HG03097 (cell line): ENCODE measurements around the gene SPDYE16.
A peak's percentile ranks its signal among the peaks of the same experiment; 100 is the strongest.
"Not testable (repeated sequence)": the region's sequence is repeated elsewhere in the genome, so short reads cannot be mapped to it uniquely, and the experiment has no call there.

Source experiments
- ATAC-seq: cut with Tn5 transposase; IDR thresholded peaks from one replicate; pipeline ENCODE4 v1.9.1; 2021; ENCODE audit not compliant: unreplicated experiment, low FRiP score

Gene SPDYE16

GRCh38 chr7:76543197-76543596 lies at the start of gene SPDYE16:
Gene SPDYE16 (minus strand): TSS chr7:76543297. CDS start chr7:76541459, 1,838 bp downstream.
- ATAC-seq, result not testable (repeated sequence)

DNA sequence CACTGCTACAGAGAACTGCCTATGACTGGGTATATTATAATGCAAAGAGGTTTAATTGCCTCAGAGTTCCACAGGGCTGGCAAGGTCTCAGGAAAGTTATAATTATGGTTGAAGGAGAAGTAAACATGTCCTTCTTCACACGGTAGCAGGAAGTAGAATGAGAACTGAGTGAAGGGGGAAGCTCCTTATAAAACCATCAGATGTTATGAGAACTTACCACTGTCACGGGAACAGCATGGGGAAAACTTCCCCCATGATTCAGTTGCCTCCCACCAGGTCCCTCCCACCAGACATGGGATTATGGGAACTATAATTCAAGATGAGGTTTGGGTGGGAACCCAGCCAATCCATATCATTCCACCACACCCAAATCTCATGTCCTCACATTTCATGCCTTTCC lies 49.6 kb upstream of the SPDYE16 start:
- not testable (repeated sequence) for ATAC-seq

GRCh38 chr7:76591602-76592304 lies 48.7 kb upstream of the SPDYE16 start:
- peak; percentile 68 for ATAC-seq

GRCh38 chr7:76591033-76591432 lies 47.9 kb upstream of the SPDYE16 start:
- not testable (repeated sequence) for ATAC-seq

- ATAC-seq, result not testable (repeated sequence)
Observed at GRCh38 chr7:76588586-76588985, 45.5 kb upstream of the SPDYE16 start.

DNA sequence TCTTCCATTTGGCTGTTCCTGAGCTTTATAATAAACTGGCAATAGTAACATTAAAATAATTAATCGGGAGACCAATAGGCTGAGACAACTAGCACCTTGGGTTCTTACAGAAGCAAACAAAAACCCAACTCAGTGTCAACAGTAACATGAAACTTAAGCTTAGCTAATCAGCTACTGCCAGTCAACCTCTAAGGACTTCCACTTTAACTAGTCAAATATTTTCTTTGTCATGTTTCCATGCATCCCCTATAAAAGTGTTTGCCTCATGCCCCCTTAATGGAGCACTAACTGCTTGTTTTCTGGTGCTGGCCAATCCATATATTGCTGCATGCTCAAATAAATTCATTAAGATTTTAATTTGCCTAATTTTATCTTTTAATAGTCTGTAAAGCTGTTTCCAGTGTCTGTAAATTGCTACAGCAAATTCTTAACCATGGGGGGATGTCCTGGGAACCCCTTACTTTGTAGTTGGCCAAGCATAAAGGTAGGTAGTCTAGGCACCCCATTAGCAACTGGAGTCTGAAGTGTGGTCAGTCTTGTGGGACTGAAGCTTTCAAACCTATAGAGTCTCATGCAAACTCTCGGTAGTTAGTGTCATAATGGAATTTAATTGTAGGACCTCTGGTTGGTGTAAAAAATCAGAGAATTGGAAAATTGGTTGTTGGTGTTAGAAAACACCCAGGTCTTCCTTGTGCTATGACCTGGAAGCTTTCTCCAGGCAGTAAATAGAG lies 43.7 kb upstream of the SPDYE16 start:
- ATAC-seq, result not testable (repeated sequence)

DNA sequence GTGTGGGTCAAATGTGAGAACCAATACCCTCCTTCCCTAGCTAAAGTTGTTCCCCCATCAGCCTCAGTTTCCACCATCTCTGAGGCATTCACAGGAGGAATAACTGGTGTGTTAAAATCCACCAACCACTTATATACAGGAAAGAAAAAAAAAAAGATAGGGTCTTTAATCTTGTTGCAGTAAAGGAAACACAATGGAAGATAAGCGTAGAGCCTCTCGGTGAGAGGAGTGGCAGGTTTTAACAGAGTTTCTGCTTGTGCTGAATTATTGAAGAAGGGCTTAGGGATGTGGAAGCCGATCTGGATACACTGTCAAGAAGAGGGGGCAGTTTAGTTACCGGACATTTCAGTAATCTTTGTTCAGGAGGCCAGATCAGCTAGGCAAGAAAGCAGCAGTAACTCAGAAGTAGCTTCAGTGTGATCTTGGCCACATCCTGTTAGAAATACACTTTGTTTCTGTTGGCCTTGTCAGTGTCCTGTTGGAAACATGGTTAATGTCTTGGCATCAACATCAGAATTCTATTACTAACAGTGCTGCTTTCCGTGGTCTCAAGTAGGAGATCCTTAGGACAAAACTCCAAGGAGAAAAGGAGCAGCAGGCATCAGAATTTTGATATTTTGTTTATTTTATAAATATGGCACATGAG lies 40.7 kb upstream of the SPDYE16 start:
- ATAC-seq, result not testable (repeated sequence)

DNA sequence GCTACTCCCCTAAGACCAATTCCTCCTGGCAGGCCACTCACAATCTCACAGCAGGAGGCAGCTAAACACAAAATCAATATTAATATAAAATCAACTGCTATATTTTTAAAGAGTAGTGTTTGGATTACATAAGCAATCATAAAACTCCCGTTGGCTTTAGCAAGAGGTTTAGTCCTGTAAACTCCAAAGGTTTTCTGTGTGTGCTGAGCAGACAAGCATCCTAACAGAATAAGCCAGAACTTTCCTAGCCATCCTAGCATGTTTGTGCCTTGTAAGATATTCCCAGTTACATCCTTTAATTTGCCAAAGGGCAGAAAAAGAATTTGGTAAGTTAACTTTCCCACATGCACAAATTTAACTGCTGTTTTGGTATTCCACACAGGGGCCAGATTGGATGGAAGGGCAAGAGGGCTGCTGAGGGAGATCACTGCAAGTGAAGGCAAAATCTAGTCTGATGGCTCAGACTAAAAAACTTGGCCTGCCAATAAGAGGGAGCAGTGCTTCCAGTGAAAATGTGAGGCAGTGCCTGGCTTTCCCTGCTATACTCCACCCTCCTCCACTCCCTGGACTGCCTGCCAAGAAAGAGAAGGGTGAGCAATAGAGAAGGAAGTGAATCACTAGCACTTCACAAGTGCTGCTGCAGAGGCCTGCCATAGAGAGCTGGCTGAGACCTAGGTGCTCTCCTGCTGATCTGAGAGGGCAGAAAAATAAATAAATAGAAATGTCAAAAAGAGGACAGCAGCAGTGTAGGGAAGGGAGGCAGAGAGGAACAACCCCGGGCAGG lies 39.9 kb upstream of the SPDYE16 start:
- not testable (repeated sequence) for ATAC-seq

DNA sequence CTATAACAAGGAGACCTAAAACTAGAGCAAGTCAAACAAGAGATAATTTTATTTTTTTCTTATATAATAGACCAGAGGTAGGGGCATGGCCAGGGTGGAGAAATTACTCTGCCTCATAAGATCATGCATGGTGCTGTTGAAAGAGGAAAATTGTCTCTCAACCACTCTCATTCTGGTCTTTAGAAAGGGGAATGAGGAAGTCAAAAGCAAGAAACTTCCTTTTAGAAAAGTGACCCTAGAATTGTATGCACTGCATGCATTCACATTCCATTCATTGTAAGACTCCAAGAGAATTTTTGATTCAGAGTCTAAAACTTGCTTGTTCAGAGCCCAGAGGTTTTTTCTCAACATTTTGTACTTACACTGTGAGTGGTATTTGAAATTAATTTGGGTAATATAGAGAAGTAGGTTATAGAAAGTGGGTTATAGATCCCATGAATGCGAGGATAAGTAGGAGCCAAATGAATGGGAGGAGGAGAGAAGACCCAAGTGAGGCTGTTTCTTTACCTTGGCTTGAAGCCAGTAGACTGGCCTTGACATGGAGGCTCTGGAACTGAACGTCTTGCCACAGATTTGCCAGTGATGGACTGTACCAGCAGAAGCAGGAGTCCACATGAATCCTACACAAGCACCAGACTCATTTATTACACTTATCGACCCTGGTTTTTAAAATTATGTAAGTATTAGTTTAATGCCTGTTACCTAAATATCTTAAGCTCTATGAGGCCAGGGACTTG lies 33.0 kb upstream of the SPDYE16 start:
- ATAC-seq, result not testable (repeated sequence)

- ATAC-seq, result not testable (repeated sequence)
Observed at GRCh38 chr7:76575431-76575830, 32.3 kb upstream of the SPDYE16 start.

DNA sequence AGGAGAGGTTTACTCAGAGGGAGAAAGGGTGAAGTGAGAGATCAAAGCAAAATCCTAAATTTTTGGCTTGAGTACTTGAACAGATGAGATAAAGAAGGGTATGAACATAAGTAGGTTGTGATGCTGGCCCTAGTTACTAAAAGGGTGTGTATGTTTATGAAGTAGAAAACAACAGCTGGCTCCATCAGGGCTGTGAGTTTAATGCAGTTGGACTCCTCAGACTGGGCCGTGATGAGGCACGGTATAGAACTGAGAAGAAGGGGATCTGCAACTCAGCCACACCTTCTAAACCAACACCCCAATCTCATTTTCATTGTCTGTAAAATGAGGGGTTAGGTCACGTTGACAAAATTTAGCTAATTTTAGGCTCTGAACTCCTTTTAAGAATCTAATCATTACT lies 29.2 kb upstream of the SPDYE16 start:
- ATAC-seq, result not testable (repeated sequence)

- not testable (repeated sequence) for ATAC-seq
Observed at GRCh38 chr7:76570324-76570775, 27.3 kb upstream of the SPDYE16 start.

- ATAC-seq, result not testable (repeated sequence)
Observed at GRCh38 chr7:76568742-76569141, 25.6 kb upstream of the SPDYE16 start.

- not testable (repeated sequence) for ATAC-seq
Observed at GRCh38 chr7:76567753-76568152, 24.7 kb upstream of the SPDYE16 start.

DNA sequence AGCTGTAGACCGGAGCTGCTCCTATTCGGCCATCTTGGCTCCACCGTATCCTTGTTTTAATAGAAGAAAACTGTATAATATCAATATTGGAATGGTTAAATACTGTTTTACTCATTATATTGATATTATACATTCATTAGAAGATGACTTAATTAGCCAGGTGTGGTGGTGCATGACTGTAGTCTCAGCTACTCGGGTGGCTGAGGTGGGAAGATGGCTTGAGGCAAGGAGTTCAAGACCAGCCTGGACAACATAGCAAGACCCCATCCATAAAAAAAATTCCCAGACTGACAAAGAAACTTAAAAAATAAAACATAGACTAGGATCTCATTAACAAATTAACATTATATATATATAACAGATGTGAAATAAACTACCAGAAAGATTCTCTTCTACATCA lies 24.2 kb upstream of the SPDYE16 start:
- ATAC-seq, result not testable (repeated sequence)

DNA sequence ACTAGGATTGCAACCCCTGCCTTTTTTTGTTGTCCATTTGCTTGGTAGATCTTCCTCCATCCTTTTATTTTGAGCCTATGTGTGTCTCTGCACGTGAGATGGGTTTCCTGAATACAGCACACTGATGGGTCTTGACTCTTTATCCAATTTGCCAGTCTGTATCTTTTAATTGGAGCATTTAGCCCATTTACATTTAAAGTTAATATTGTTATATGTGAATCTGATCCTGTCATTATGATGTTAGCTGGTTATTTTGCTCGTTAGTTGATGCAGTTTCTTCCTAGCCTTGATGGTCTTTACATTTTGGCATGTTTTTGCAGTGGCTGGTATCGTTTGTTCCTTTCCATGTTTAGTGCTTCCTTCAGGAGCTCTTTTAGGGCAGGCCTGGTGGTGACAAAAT lies 21.9 kb upstream of the SPDYE16 start:
- not testable (repeated sequence) for ATAC-seq

- not testable (repeated sequence) for ATAC-seq
Observed at GRCh38 chr7:76561342-76561741, 18.2 kb upstream of the SPDYE16 start.

- ATAC-seq, result not testable (repeated sequence)
Observed at GRCh38 chr7:76560157-76560556, 17.1 kb upstream of the SPDYE16 start.

DNA sequence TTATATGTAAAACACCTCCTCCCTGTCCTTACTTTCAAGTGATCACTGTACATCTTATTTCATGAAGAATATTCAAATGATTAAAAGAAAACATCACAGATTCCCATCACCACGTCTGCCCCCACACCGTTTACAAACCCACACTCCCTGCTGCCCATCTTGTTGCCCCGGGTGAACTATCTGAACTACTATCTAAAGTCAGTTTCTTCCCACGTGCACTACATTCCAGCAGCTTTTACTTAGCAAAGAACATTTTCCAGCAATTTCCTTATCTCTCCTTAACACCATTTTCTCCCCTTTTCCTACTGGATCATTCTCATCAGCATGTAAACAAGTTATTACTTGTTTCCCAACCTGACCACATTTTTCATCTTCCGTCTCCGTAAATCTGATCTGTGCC lies 16.6 kb upstream of the SPDYE16 start:
- ATAC-seq, result not testable (repeated sequence)

DNA sequence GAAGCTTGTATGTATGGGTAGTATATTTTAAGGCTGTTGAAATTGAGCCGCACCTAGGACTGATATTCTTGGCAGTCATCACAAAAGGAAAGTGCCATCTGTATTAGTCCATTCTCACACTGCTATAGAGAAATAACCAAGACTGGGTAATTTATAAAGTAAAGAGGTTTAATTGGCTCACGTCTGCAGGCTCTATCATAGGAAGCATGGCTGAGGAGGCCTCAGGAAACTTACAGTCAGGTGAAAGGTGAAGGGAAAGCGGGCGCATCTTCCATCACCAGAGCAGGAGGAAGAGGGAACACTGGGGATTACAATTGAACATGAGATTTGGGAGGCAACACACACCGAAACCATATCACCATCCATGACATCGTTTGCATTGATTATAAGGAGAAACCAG lies 8.9 kb upstream of the SPDYE16 start:
- not testable (repeated sequence) for ATAC-seq
